ENCODE results near the gene CNTNAP4. TPM values are rescaled to one million over a fixed set of nuclear protein-coding genes. Genes with fewer than 3 reads are reported as not detected.

The CNTNAP4 gene
- total RNA-seq, 1 donor from 2014 or later = 1.2 TPM

- no peak overlapping the region for H3K4me3 Mint-ChIP-seq (ENCODE audit: unreplicated experiment)
- H3K27ac Mint-ChIP-seq (ENCODE audit: unreplicated experiment) = no peak overlapping the region
- H3K4me1 Mint-ChIP-seq (ENCODE audit: low read depth, unreplicated experiment) = no peaks in the 10 kb centered on the region
- H3K9me3 Mint-ChIP-seq (ENCODE audit: unreplicated experiment) = no peaks in the 10 kb centered on the region
- H3K36me3 Mint-ChIP-seq (ENCODE audit: unreplicated experiment) = peaks cover 3% of the 10 kb centered on the region
- no peak for DNase-seq
- H3K27me3 Mint-ChIP-seq (ENCODE audit: unreplicated experiment) = no peaks in the 10 kb centered on the region
- no peak for TF ChIP-seq CTCF (IDR thresholded peaks at IDR 0.05; ENCODE audit: partially characterized antibody, unreplicated experiment)
Observed at GRCh38 chr16:76268824-76269223, 8.4 kb upstream of the CNTNAP4 start.

DNA sequence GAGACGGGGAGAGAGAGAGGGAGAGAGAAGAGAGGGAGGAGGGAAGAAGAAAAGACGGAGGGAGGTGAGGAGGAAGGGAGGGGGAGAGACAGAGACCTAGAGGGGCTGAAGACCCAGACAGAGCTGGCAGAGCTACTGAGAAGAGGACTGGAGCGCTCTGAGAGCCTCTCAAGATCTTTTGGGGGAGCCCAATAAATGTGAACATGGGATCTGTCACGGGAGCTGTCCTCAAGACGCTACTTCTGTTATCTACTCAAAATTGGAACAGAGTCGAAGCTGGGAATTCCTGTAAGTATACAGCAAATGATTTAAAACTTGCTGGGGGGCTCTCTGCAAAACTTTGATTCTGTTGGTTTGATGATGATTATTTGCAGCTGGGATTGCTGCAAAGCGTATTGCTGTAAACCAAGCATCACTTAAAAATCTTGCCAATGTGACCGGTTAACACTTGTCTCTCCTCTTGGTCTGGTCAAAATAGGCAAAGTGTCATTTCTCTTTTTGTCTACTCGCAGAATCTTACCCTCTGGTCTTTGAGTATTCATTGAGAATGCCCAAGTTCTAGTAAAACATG, 344 bp downstream of the CNTNAP4 start:
- H3K27ac Mint-ChIP-seq (ENCODE audit: unreplicated experiment) = no peak overlapping the region
- peak overlapping the region; percentile 73 for H3K4me3 Mint-ChIP-seq (ENCODE audit: unreplicated experiment)
- H3K27me3 Mint-ChIP-seq (ENCODE audit: unreplicated experiment) = no peaks in the 10 kb centered on the region
- DNase-seq = no peak
- peaks cover 8% of the 10 kb centered on the region for H3K4me1 Mint-ChIP-seq (ENCODE audit: low read depth, unreplicated experiment)
- no peaks in the 10 kb centered on the region for H3K9me3 Mint-ChIP-seq (ENCODE audit: unreplicated experiment)
- H3K36me3 Mint-ChIP-seq (ENCODE audit: unreplicated experiment) = no peaks in the 10 kb centered on the region
- TF ChIP-seq CTCF (IDR thresholded peaks at IDR 0.05; ENCODE audit: partially characterized antibody, unreplicated experiment) = no peak

DNA sequence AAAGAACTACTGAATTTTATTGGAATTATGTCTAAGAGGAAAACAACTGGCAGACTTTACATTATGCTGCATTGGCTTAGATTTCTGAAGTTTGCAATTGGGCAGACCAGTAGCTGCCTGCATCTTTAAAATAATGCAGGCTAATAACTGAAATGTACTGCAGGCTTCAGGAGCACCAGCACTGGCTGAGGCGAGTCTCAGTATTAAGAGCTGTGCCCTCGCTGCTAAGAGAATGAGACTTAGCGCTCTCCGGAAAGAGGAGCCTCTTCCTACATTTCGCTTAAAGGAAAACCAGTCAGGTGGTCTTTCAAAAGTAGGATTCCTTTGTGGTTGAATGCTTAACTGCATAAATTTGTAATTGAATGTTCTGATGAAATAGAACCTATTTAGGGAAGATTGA, 885 bp downstream of the CNTNAP4 start:
- no peak overlapping the region for H3K27ac Mint-ChIP-seq (ENCODE audit: unreplicated experiment)
- H3K9me3 Mint-ChIP-seq (ENCODE audit: unreplicated experiment) = no peaks in the 10 kb centered on the region
- no peak for DNase-seq
- peaks cover 8% of the 10 kb centered on the region for H3K4me1 Mint-ChIP-seq (ENCODE audit: low read depth, unreplicated experiment)
- TF ChIP-seq CTCF (IDR thresholded peaks at IDR 0.05; ENCODE audit: partially characterized antibody, unreplicated experiment) = no peak
- no peaks in the 10 kb centered on the region for H3K27me3 Mint-ChIP-seq (ENCODE audit: unreplicated experiment)
- H3K36me3 Mint-ChIP-seq (ENCODE audit: unreplicated experiment) = no peaks in the 10 kb centered on the region
- peak overlapping the region; percentile 9 for H3K4me3 Mint-ChIP-seq (ENCODE audit: unreplicated experiment)

- Mint-ChIP-seq H3K9me3 (ENCODE audit: unreplicated experiment) (no peaks in the 10 kb centered on the region), H3K27me3 (ENCODE audit: unreplicated experiment) (no peaks in the 10 kb centered on the region)
Observed at GRCh38 chr16:76278980-76279379, 1.8 kb downstream of the CNTNAP4 start.

More at GRCh38 chr16:76278980-76279379, 1.8 kb downstream of the CNTNAP4 start:
- peaks cover 8% of the 10 kb centered on the region for H3K4me1 Mint-ChIP-seq (ENCODE audit: low read depth, unreplicated experiment)
- peak overlapping the region; percentile 52 for H3K4me3 Mint-ChIP-seq (ENCODE audit: unreplicated experiment)
- H3K36me3 Mint-ChIP-seq (ENCODE audit: unreplicated experiment) = no peaks in the 10 kb centered on the region
- H3K27ac Mint-ChIP-seq (ENCODE audit: unreplicated experiment) = no peak overlapping the region
- peak; percentile 28 for TF ChIP-seq CTCF (IDR thresholded peaks at IDR 0.05; ENCODE audit: partially characterized antibody, unreplicated experiment)
- DNase-seq = no peak

Data from glutamatergic neuron (in vitro differentiated cells).